H1 (cell line): ENCODE results near the gene EPHA1. TPM values are rescaled to one million over a fixed set of nuclear protein-coding genes. Genes with fewer than 3 reads are reported as not detected.

Source experiments
- CTCF ChIA-PET: fragments of 300-600 bp; sonication (Branson Sonifier 250); formaldehyde crosslinking; loops from one replicate; lab custom pipeline; 2021; ENCODE audit not compliant: partially characterized antibody; lab: Charles Lee
- POLR2A ChIA-PET: fragments of 300-600 bp; sonication (Branson Sonifier 250); formaldehyde crosslinking; loops from one replicate; lab custom pipeline; 2021; ENCODE audit warnings: inconsistent platforms; ENCODE audit not compliant: partially characterized antibody; lab: Charles Lee
- DNase-seq, 2 experiments: peaks; one replicate each; pipeline versions ENCODE4 v3.0.0 to v3.0.0-alpha.2; 2010 to 2022; ENCODE audit warnings: low spot score in 2 of 2, low read depth in 1 of 2, mixed read lengths in 1 of 2
- FAIRE-seq: peaks from 2 replicates; lab custom pipeline; 2011; peaks lifted over from hg19 to GRCh38; lab: Jason Lieb, UNC
- H2AFZ ChIP-seq: 2 replicates; pipeline ENCODE4 v1.8.1; 2012; ENCODE audit warnings: low read length, inconsistent platforms
- H2AK5ac ChIP-seq: 2 replicates; pipeline ENCODE4 v1.6.1; 2013; ENCODE audit warnings: low read depth, low read length
- H2BK120ac ChIP-seq: replicated peaks from 2 replicates; pipeline ENCODE3; 2013; ENCODE audit warnings: low read depth, low read length, inconsistent platforms
- H2BK12ac ChIP-seq: 2 replicates; pipeline ENCODE4 v1.6.1; 2013; ENCODE audit warnings: low read depth, low read length
- H2BK15ac ChIP-seq: 2 replicates; pipeline ENCODE4 v1.6.1; 2013; ENCODE audit warnings: low read length
- H2BK20ac ChIP-seq: 2 replicates; pipeline ENCODE4 v1.6.1; 2013; ENCODE audit warnings: low read length
- H2BK5ac ChIP-seq: 2 replicates; pipeline ENCODE4 v1.6.1; 2013; ENCODE audit warnings: low read depth, low read length
- H3K14ac ChIP-seq: 2 replicates; pipeline ENCODE4 v1.6.1; 2013; ENCODE audit warnings: inconsistent platforms; ENCODE audit not compliant: insufficient read length
- H3K18ac ChIP-seq: 2 replicates; pipeline ENCODE4 v1.6.1; 2013; ENCODE audit warnings: low read length; ENCODE audit errors: extremely low read depth
- H3K23ac ChIP-seq: 2 replicates; pipeline ENCODE4 v1.6.1; 2013; ENCODE audit warnings: inconsistent platforms; ENCODE audit not compliant: insufficient read length
- H3K23me2 ChIP-seq: 2 replicates; pipeline ENCODE4 v1.6.1; 2013; ENCODE audit warnings: low read depth, low read length
- H3K27ac ChIP-seq: 2 replicates; pipeline ENCODE4 v1.6.1; 2011; ENCODE audit warnings: low read depth, low read length, inconsistent platforms
- H3K27me3 ChIP-seq, 4 experiments: replicated peaks in 1 of 4; 1 replicate in 1 of 4; 2 replicates in 3 of 4; pipeline versions ENCODE4 v1.6.1 to v1.8.1; 2011 to 2013; ENCODE audit warnings: low read length in 3 of 4, mild to moderate bottlenecking in 3 of 4, inconsistent platforms in 2 of 4, mixed read lengths in 2 of 4, moderate library complexity in 1 of 4; ENCODE audit not compliant: control insufficient read depth in 3 of 4, insufficient read depth in 3 of 4; ENCODE audit errors: extremely low read depth in 1 of 4
- H3K36me3 ChIP-seq, 4 experiments: 2 replicates each; pipeline versions ENCODE4 v1.6.1 to v1.8.1; 2011 to 2013; ENCODE audit warnings: mild to moderate bottlenecking in 4 of 4, low read length in 3 of 4, moderate library complexity in 2 of 4, control low read depth in 1 of 4, inconsistent platforms in 1 of 4; ENCODE audit not compliant: insufficient read depth in 4 of 4, control insufficient read depth in 2 of 4
- H3K4ac ChIP-seq: replicated peaks from 2 replicates; pipeline ENCODE3; 2013; ENCODE audit warnings: low read length, low read depth, mixed read lengths, inconsistent platforms; ENCODE audit not compliant: insufficient read length
- H3K4me1 ChIP-seq, 4 experiments: replicated peaks in 1 of 4; 1 replicate in 1 of 4; 2 replicates in 3 of 4; pipeline versions ENCODE4 v1.6.1 to v1.8.1; 2011 to 2013; ENCODE audit warnings: low read length in 3 of 4, inconsistent platforms in 2 of 4, mixed read lengths in 1 of 4; ENCODE audit not compliant: insufficient read depth in 4 of 4, control insufficient read depth in 3 of 4
- H3K4me2 ChIP-seq, 2 experiments: 2 replicates each; pipeline versions ENCODE4 v1.6.1 to v1.8.1; 2011 to 2013; ENCODE audit warnings: low read depth in 2 of 2, low read length in 2 of 2, control low read depth in 1 of 2, inconsistent platforms in 1 of 2, mild to moderate bottlenecking in 1 of 2; ENCODE audit not compliant: insufficient read depth in 1 of 2
- H3K4me3 ChIP-seq, 4 experiments: fragments of 200-600, 300-600 bp in 1 of 4; sonication (generic), shearing (Covaris generic), sonication (Bioruptor Twin) in 1 of 4; 2 replicates each; pipeline versions ENCODE4 v1.5.1 to v1.8.1; 2011 to 2016; ENCODE audit warnings: low read length in 4 of 4, low read depth in 3 of 4, control low read depth in 2 of 4, inconsistent platforms in 2 of 4, mild to moderate bottlenecking in 2 of 4, mixed read lengths in 1 of 4, moderate library complexity in 1 of 4; ENCODE audit not compliant: insufficient read depth in 2 of 4; ENCODE audit errors: extremely low read depth in 1 of 4
- H3K56ac ChIP-seq: replicated peaks from 2 replicates; pipeline ENCODE3; 2013; ENCODE audit warnings: low read depth, mild to moderate bottlenecking, mixed read lengths, low read length, inconsistent platforms; ENCODE audit not compliant: insufficient read length
- H3K79me1 ChIP-seq: 2 replicates; pipeline ENCODE4 v1.6.1; 2013; ENCODE audit warnings: low read depth, low read length, control low read depth
- H3K79me2 ChIP-seq, 2 experiments: 2 replicates each; pipeline versions ENCODE4 v1.6.1 to v1.8.1; 2012 to 2013; ENCODE audit warnings: low read length in 2 of 2, mild to moderate bottlenecking in 2 of 2, inconsistent platforms in 1 of 2; ENCODE audit not compliant: insufficient read depth in 2 of 2, control insufficient read depth in 1 of 2
- H3K9ac ChIP-seq, 4 experiments: replicated peaks in 1 of 4; 1 replicate in 1 of 4; 2 replicates in 3 of 4; pipeline versions ENCODE4 v1.6.1 to v1.8.1; 2011 to 2013; ENCODE audit warnings: low read depth in 3 of 4, low read length in 3 of 4, control low read depth in 2 of 4, mild to moderate bottlenecking in 2 of 4, moderate library complexity in 2 of 4, inconsistent platforms in 1 of 4; ENCODE audit errors: extremely low read depth in 1 of 4
- H3K9me3 ChIP-seq, 2 experiments: 2 replicates each; pipeline versions ENCODE4 v1.6.1 to v1.8.1; 2012 to 2013; ENCODE audit warnings: mild to moderate bottlenecking in 2 of 2, moderate library complexity in 2 of 2, control low read depth in 1 of 2, inconsistent platforms in 1 of 2, low read depth in 1 of 2, low read length in 1 of 2, mixed read lengths in 1 of 2; ENCODE audit not compliant: insufficient read depth in 2 of 2
- H4K20me1 ChIP-seq, 2 experiments: replicated peaks in 1 of 2; 2 replicates each; pipeline versions ENCODE3 to v1.8.1; 2011 to 2013; ENCODE audit warnings: inconsistent platforms in 2 of 2, low read length in 2 of 2, mild to moderate bottlenecking in 1 of 2; ENCODE audit not compliant: insufficient read depth in 2 of 2, control insufficient read depth in 1 of 2
- H4K5ac ChIP-seq: 2 replicates; pipeline ENCODE4 v1.6.1; 2013; ENCODE audit warnings: low read length, low read depth, mixed read lengths, inconsistent platforms; ENCODE audit not compliant: insufficient read length
- H4K8ac ChIP-seq: 2 replicates; pipeline ENCODE4 v1.8.0; 2013; ENCODE audit warnings: mild to moderate bottlenecking, moderate library complexity, low read length, inconsistent platforms; ENCODE audit not compliant: insufficient read depth; ENCODE audit errors: extremely low read depth
- H4K91ac ChIP-seq: replicated peaks from 2 replicates; pipeline ENCODE3; 2013; ENCODE audit warnings: low read length, mixed read lengths, inconsistent platforms; ENCODE audit not compliant: insufficient read length
- POLR2A ChIP-seq, 2 experiments: IDR thresholded peaks; 1 replicate in 1 of 2; 2 replicates in 1 of 2; pipeline ENCODE4 v1.6.1; 2011; ENCODE audit warnings: low read depth in 2 of 2, low read length in 2 of 2, mild to moderate bottlenecking in 2 of 2; ENCODE audit errors: control extremely low read depth in 1 of 2
- POLR2AphosphoS5 ChIP-seq: IDR thresholded peaks from 2 replicates; pipeline ENCODE4 v1.6.1; 2011; ENCODE audit warnings: low read depth, low read length
- WGBS, 2 experiments: shearing (Covaris generic) in 1 of 2; methylation state at CpG; one replicate each; pipeline versions ENCODE4 v1.1.6 to v1.1.7; 2013 to 2015; ENCODE audit warnings: low lambda C conversion rate in 2 of 2, mixed read lengths in 2 of 2, inconsistent platforms in 1 of 2, low coverage in 1 of 2, missing lambda C conversion rate in 1 of 2; ENCODE audit not compliant: insufficient replicate concordance in 2 of 2, insufficient coverage in 1 of 2, insufficient read length in 1 of 2; ENCODE audit errors: extremely low coverage in 1 of 2, missing lambda C conversion rate in 1 of 2; 5-methylcytosine and 5-hydroxymethylcytosine counted together
- polyA plus RNA-seq, 7 experiments: library from polyadenylated mRNA; depleted of rRNA in 3 of 7; stranded (reverse) in 5 of 7; unstranded in 2 of 7; fragments of >200 nt in 5 of 7; fragments of 200-250 nt in 2 of 7; gene quantifications; 1 replicate in 5 of 7; 2 replicates in 1 of 7; 4 replicates in 1 of 7; pipeline versions ENCODE4 v1.2.1 to v1.2.3, GENCODE V29; 2011 to 2013; ENCODE audit warnings: missing spikeins in 2 of 7, mixed read lengths in 2 of 7
- total RNA-seq: library from RNA; stranded (reverse); fragmentation: NEBNext Ultra II Directional; extraction: Animal tissue kit (Norgen Biotek cat#: 25700); gene quantifications from 2 replicates; pipeline ENCODE4 v1.2.1, GENCODE V29; 2021
- TF ChIP-seq, protein P1 (sequence below): IDR thresholded peaks from 2 replicates; pipeline ENCODE4 v1.6.1; 2012; ENCODE audit warnings: inconsistent platforms

EPHA1 gene
- total and polyA plus RNA-seq, 2 of the 8 experiments (the other 6 are each of a cell fraction or from before 2014, with no cell fraction given), result 86.5 to 133 TPM

DNA sequence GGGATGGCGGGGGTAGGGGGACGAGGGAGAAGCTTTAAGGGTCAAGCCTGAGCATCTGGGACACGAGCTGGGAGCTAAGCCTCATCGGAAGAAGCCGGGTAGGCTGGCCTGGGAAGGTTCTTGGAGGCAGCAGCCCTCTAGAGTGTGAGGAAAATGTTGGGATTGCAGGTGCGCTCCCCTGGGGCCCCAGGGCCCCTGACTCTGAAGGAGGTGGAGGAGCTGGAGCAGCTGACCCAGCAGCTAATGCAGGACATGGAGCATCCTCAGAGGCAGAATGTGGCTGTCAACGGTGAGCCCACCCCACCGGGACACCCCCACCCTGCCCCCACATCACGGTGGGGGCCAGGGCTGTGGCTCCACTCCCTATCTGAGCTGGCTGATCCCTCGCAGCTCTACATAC is 20.6 kb downstream of the EPHA1 start:
- Histone ChIP-seq H2BK120ac (no peak overlapping the region), H3K27me3 (no peaks in the 10 kb centered on the region), H4K20me1 (peaks cover 46 to 61% of the 10 kb centered on the region in 2 experiments), H3K23me2 (peaks cover 4% of the 10 kb centered on the region; the same call in 1 of the 2 replicates), H3K4me3 (no peak overlapping the region), H4K8ac (no peak overlapping the region), H2BK5ac (peak overlapping the region; percentile 78; the same call in 1 of the 2 replicates), H3K4me2 (no peak overlapping the region), H3K4me1 (peaks cover 0 to 9% (median 2%) of the 10 kb centered on the region in 4 experiments; a peak in 5 of 7 replicates), H3K79me1 (peaks cover 25% of the 10 kb centered on the region), H2AFZ (no peak overlapping the region), H4K5ac (no peak overlapping the region), H3K9me3 (no peaks in the 10 kb centered on the region)
- DNase-seq, result no peak
- FAIRE-seq, result no peak
- TF ChIP-seq POLR2A (IDR thresholded peaks at IDR 0.05; ENCODE audit: control extremely low read depth in 1 of 2, low read depth in 2 of 2, low read length in 2 of 2) (peak in 1 of 2 experiments; percentile 59; a peak in 1 of 3 replicates), POLR2AphosphoS5 (no peak)
- TF ChIP-seq, protein P1, sequence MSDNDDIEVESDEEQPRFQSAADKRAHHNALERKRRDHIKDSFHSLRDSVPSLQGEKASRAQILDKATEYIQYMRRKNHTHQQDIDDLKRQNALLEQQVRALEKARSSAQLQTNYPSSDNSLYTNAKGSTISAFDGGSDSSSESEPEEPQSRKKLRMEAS, result 0 out of 2 replicates have a peak, but pooled peaks have one; percentile 3
- TF ChIP-seq, all 59 proteins: peak for 2
- ChIA-PET CTCF (interaction anchor here (0.6 to 23.5 kb wide), 26 partner anchors 10 to 127 kb away, joined by 3 to 359 read pairs (median 5); partner anchors contain the start of genes CLCN1, EPHA1 and ZYX), POLR2A (interaction anchor here (0.5 to 25.2 kb wide), 12 partner anchors 8 to 534 kb away, joined by 3 to 518 read pairs (median 10); partner anchors contain the start of genes EPHA1, FAM131B and ZYX)
- Histone ChIP-seq H2BK20ac (no peak overlapping the region), H3K4ac (no peak overlapping the region), H3K23ac (no peak overlapping the region), H2BK15ac (no peak overlapping the region), H3K9ac (no peak overlapping the region), H3K27ac (no peak overlapping the region), H3K14ac (no peak overlapping the region), H3K36me3 (peaks cover 21 to 77% (median 51%) of the 10 kb centered on the region in 4 experiments), H4K91ac (no peak overlapping the region), H2BK12ac (no peak overlapping the region), H3K56ac (no peak overlapping the region), H3K79me2 (peaks cover 3 to 31% of the 10 kb centered on the region in 2 experiments; a peak in 3 of 4 replicates), H2AK5ac (no peak overlapping the region), H3K18ac (no peak overlapping the region)
- 83% methylated on average over 3 of the region's 10 CpGs; no CpG with 5 or more reads in 1 of the 2 experiments for WGBS, 2 experiments
